H9 (cell line): ENCODE data around the gene MOCOS. TPM values are rescaled to one million over a fixed set of nuclear protein-coding genes. Genes with fewer than 3 reads are reported as not detected.

ENCODE experiments used
- DNase-seq: peaks from one replicate; pipeline ENCODE4 v3.0.0-alpha.2; 2017
- H2AFZ ChIP-seq: one replicate; pipeline ENCODE4 v1.6.1; 2013; ENCODE audit warnings: mild to moderate bottlenecking, low read length, control low read depth, moderate library complexity
- H2AK5ac ChIP-seq: 2 replicates; pipeline ENCODE4 v1.6.1; 2013; ENCODE audit warnings: low read length, control low read depth, mixed read lengths; ENCODE audit not compliant: insufficient read length
- H2BK120ac ChIP-seq: one replicate; pipeline ENCODE4 v1.6.1; 2013; ENCODE audit warnings: low read depth, mild to moderate bottlenecking, low read length, control low read depth, inconsistent platforms; ENCODE audit not compliant: poor library complexity, severe bottlenecking
- H2BK12ac ChIP-seq: 2 replicates; pipeline ENCODE4 v1.6.1; 2013; ENCODE audit warnings: low read length, control low read depth, mixed read lengths, low read depth; ENCODE audit not compliant: insufficient read length
- H2BK15ac ChIP-seq: 2 replicates; pipeline ENCODE4 v1.6.1; 2013; ENCODE audit warnings: low read depth, low read length, control low read depth
- H2BK20ac ChIP-seq: one replicate; pipeline ENCODE4 v1.6.1; 2013; ENCODE audit warnings: low read depth, mild to moderate bottlenecking, low read length, control low read depth, inconsistent platforms; ENCODE audit not compliant: poor library complexity, severe bottlenecking
- H2BK5ac ChIP-seq: 2 replicates; pipeline ENCODE4 v1.6.1; 2013; ENCODE audit warnings: low read length, control low read depth, mixed read lengths; ENCODE audit not compliant: insufficient read length
- H3K14ac ChIP-seq: 2 replicates; pipeline ENCODE4 v1.6.1; 2013; ENCODE audit warnings: low read length, control low read depth; ENCODE audit not compliant: insufficient read depth
- H3K18ac ChIP-seq: 2 replicates; pipeline ENCODE4 v1.6.1; 2013; ENCODE audit warnings: low read depth, mild to moderate bottlenecking, mixed read lengths, low read length, control low read depth; ENCODE audit not compliant: insufficient read length
- H3K23ac ChIP-seq: 2 replicates; pipeline ENCODE4 v1.6.1; 2013; ENCODE audit warnings: low read length, control low read depth, mixed read lengths, low read depth; ENCODE audit not compliant: insufficient read length
- H3K23me2 ChIP-seq: 2 replicates; pipeline ENCODE4 v1.6.1; 2013; ENCODE audit warnings: low read depth, mild to moderate bottlenecking, mixed read lengths, low read length, control low read depth; ENCODE audit not compliant: insufficient read length, poor library complexity, severe bottlenecking
- H3K27ac ChIP-seq: 2 replicates; pipeline ENCODE4 v1.5.1; 2013; ENCODE audit warnings: low read length, control low read depth, mixed read lengths, low read depth; ENCODE audit not compliant: insufficient read length
- H3K27me3 ChIP-seq: 2 replicates; pipeline ENCODE4 v1.6.1; 2013; ENCODE audit warnings: low read length, control low read depth, inconsistent platforms; ENCODE audit not compliant: insufficient read depth
- H3K4ac ChIP-seq: 2 replicates; pipeline ENCODE4 v1.6.1; 2013; ENCODE audit warnings: low read depth, mild to moderate bottlenecking, control low read depth, inconsistent platforms, low read length, moderate library complexity
- H3K4me1 ChIP-seq: 2 replicates; pipeline ENCODE4 v1.6.1; 2013; ENCODE audit warnings: low read length, control low read depth, inconsistent platforms; ENCODE audit not compliant: insufficient read depth
- H3K4me2 ChIP-seq: 2 replicates; pipeline ENCODE4 v1.6.1; 2013; ENCODE audit warnings: low read length, control low read depth, mixed read lengths; ENCODE audit not compliant: insufficient read length, insufficient read depth
- H3K56ac ChIP-seq: 2 replicates; pipeline ENCODE4 v1.6.1; 2013; ENCODE audit warnings: low read depth, mild to moderate bottlenecking, mixed read lengths, low read length, control low read depth; ENCODE audit not compliant: insufficient read length
- H3K79me1 ChIP-seq: 2 replicates; pipeline ENCODE4 v1.6.1; 2013; ENCODE audit warnings: low read depth, mild to moderate bottlenecking, moderate library complexity, low read length, control low read depth, inconsistent platforms; ENCODE audit not compliant: insufficient read depth, poor library complexity, severe bottlenecking
- H3K79me2 ChIP-seq: 2 replicates; pipeline ENCODE4 v1.6.1; 2013; ENCODE audit warnings: low read length, control low read depth, inconsistent platforms; ENCODE audit not compliant: insufficient read depth
- H3K9ac ChIP-seq: 2 replicates; pipeline ENCODE4 v1.6.1; 2013; ENCODE audit warnings: low read length, control low read depth, mixed read lengths; ENCODE audit not compliant: insufficient read length; ENCODE audit errors: extremely low read depth
- H3K9me3 ChIP-seq: one replicate; pipeline ENCODE4 v1.6.1; 2013; ENCODE audit warnings: low read depth, low read length, inconsistent platforms; ENCODE audit not compliant: control insufficient read depth
- H3T11ph ChIP-seq: one replicate; pipeline ENCODE4 v1.6.1; 2013; ENCODE audit warnings: mild to moderate bottlenecking, low read length, control low read depth, inconsistent platforms
- H4K20me1 ChIP-seq: one replicate; pipeline ENCODE4 v1.6.1; 2013; ENCODE audit not compliant: control insufficient read depth, insufficient read length, insufficient read depth
- H4K5ac ChIP-seq: 2 replicates; pipeline ENCODE4 v1.6.1; 2013; ENCODE audit warnings: low read depth, mild to moderate bottlenecking, mixed read lengths, low read length, control low read depth; ENCODE audit not compliant: insufficient read length
- H4K8ac ChIP-seq: replicated peaks from 2 replicates; pipeline ENCODE4 v1.6.1; 2013; ENCODE audit warnings: low read length, control low read depth, mixed read lengths, low read depth; ENCODE audit not compliant: insufficient read length
- H4K91ac ChIP-seq: 2 replicates; pipeline ENCODE4 v1.6.1; 2013; ENCODE audit warnings: low read depth, mild to moderate bottlenecking, moderate library complexity, mixed read lengths, low read length, control low read depth; ENCODE audit not compliant: insufficient read length
- H3K27ac Mint-ChIP-seq, 3 experiments: 2 replicates in 2 of 3; 3 replicates in 1 of 3; pipeline ENCODE4 v1.8.0; 2020 to 2021; ENCODE audit warnings: mixed read lengths in 3 of 3, mild to moderate bottlenecking in 1 of 3, moderate library complexity in 1 of 3
- H3K27me3 Mint-ChIP-seq: 2 replicates; pipeline ENCODE4 v1.8.0; 2021; ENCODE audit warnings: low read depth, mild to moderate bottlenecking, moderate library complexity, mixed read lengths
- H3K36me3 Mint-ChIP-seq, 3 experiments: 2 replicates in 2 of 3; 3 replicates in 1 of 3; pipeline ENCODE4 v1.8.0; 2020 to 2021; ENCODE audit warnings: low read depth in 3 of 3, mixed read lengths in 3 of 3; ENCODE audit not compliant: insufficient read depth in 1 of 3
- H3K4me1 Mint-ChIP-seq, 2 experiments: 2 replicates each; pipeline ENCODE4 v1.8.0; 2020; ENCODE audit warnings: mixed read lengths in 2 of 2
- H3K4me3 Mint-ChIP-seq, 2 experiments: 2 replicates in 1 of 2; 3 replicates in 1 of 2; pipeline ENCODE4 v1.8.0; 2020 to 2021; ENCODE audit warnings: mild to moderate bottlenecking in 2 of 2, mixed read lengths in 2 of 2, moderate library complexity in 1 of 2
- H3K9me3 Mint-ChIP-seq, 2 experiments: 2 replicates in 1 of 2; 3 replicates in 1 of 2; pipeline ENCODE4 v1.8.0; 2020; ENCODE audit warnings: mild to moderate bottlenecking in 2 of 2, mixed read lengths in 2 of 2, moderate library complexity in 1 of 2
- CTCF ChIP-seq: fragments of 200-600 bp; sonication (generic); conservative IDR thresholded peaks from 3 replicates; pipeline ENCODE4 v1.8.0; 2021; ENCODE audit warnings: antibody characterized with exemption, mild to moderate bottlenecking
- WGBS: extraction: QIAGEN DNeasy Blood & Tissue Kit; methylation state at CpG from one replicate; pipeline ENCODE4 v1.1.7; 2013; ENCODE audit warnings: missing lambda C conversion rate, low lambda C conversion rate, mixed read lengths; ENCODE audit not compliant: insufficient read length; ENCODE audit errors: extremely low coverage; 5-methylcytosine and 5-hydroxymethylcytosine counted together
- total RNA-seq: library from RNA; stranded (reverse); gene quantifications from 2 replicates; pipeline ENCODE4 v1.2.1, GENCODE V29; 2021

Gene MOCOS
- total RNA-seq, 1 experiment from 2014 or later: 6.0 TPM

- TF ChIP-seq CTCF: no peak
- H3K4ac ChIP-seq: no peak overlapping the region
- WGBS: no CpG with 5 or more reads among the region's 13 CpGs
- H3K23ac ChIP-seq: no peak overlapping the region
- peaks cover 14 to 23% (median 15%) of the 10 kb centered on the region in 3 experiments for H3K36me3 Mint-ChIP-seq
- no peak overlapping the region for H4K91ac ChIP-seq
- no peaks in the 10 kb centered on the region for H3K27me3 ChIP-seq
- no peaks in the 10 kb centered on the region for H4K20me1 ChIP-seq
- H3T11ph ChIP-seq: no peak overlapping the region
- no peak overlapping the region for H4K5ac ChIP-seq
- no peaks in the 10 kb centered on the region for H3K79me1 ChIP-seq
- no peaks in the 10 kb centered on the region for H3K9me3 ChIP-seq
- no peak overlapping the region for H2AK5ac ChIP-seq
- DNase-seq: no peak
- H2BK120ac ChIP-seq: no peak overlapping the region
- no peak overlapping the region for H3K27ac ChIP-seq
- no peaks in the 10 kb centered on the region for H3K4me1 Mint-ChIP-seq
- no peak overlapping the region for H4K8ac ChIP-seq
- no peak overlapping the region; the same call in 1 of the 2 replicates for H2BK15ac ChIP-seq
- H3K4me3 Mint-ChIP-seq: no peak overlapping the region
- no peak overlapping the region for H2BK5ac ChIP-seq
- no peak overlapping the region for H3K18ac ChIP-seq
- no peak overlapping the region for H2BK20ac ChIP-seq
- no peak overlapping the region for H3K14ac ChIP-seq
- no peak overlapping the region for H3K56ac ChIP-seq
- no peak overlapping the region for H2AFZ ChIP-seq
- no peaks in the 10 kb centered on the region for H3K4me1 ChIP-seq
- no peak overlapping the region for H3K4me2 ChIP-seq
- peaks cover 0 to 4% of the 10 kb centered on the region in 2 experiments for H3K9me3 Mint-ChIP-seq
- H3K23me2 ChIP-seq: no peaks in the 10 kb centered on the region
- H3K9ac ChIP-seq: no peak overlapping the region
- no peaks in the 10 kb centered on the region for H3K27me3 Mint-ChIP-seq
- H3K79me2 ChIP-seq: no peaks in the 10 kb centered on the region
- no peak overlapping the region for H2BK12ac ChIP-seq
- peak overlapping the region in 1 of 3 experiments; percentile 25; a peak in 1 of 7 replicates for H3K27ac Mint-ChIP-seq
Observed at GRCh38 chr18:36212301-36213171, 25.2 kb downstream of the MOCOS start.
